Right kidney (tissue), 1 donor: Measurements from ENCODE around the gene CPVL.

Experiments used
- DNase-seq: peaks from one replicate; pipeline ENCODE4 v3.0.0-alpha.2; 2016

The CPVL gene

GRCh38 chr7:29158795-29159423 lies 12.6 kb upstream of the CPVL start:
- DNase-seq, result no peak

GRCh38 chr7:29156907-29157452 lies 10.6 kb upstream of the CPVL start:
- DNase-seq, result no peak

- DNase-seq, result no peak
Measured at GRCh38 chr7:29154076-29154475, 7.7 kb upstream of the CPVL start.

- no peak for DNase-seq
Measured at GRCh38 chr7:29150856-29151255, 4.5 kb upstream of the CPVL start.

- DNase-seq, result no peak
Measured at GRCh38 chr7:29149036-29149435, 2.7 kb upstream of the CPVL start.

- DNase-seq, result no peak
Measured at GRCh38 chr7:29147821-29148220, 1.5 kb upstream of the CPVL start.

GRCh38 chr7:29146888-29147609 lies 712 bp upstream of the CPVL start:
- peak; percentile 54 for DNase-seq

GRCh38 chr7:29145553-29146056 lies 732 bp downstream of the CPVL start:
- no peak for DNase-seq

- DNase-seq, result no peak
Measured at GRCh38 chr7:29143751-29144150, 2.6 kb downstream of the CPVL start.

- DNase-seq, result no peak
Measured at GRCh38 chr7:29142021-29142727, 4.2 kb downstream of the CPVL start.

GRCh38 chr7:29140873-29141468 lies 5.4 kb downstream of the CPVL start:
- DNase-seq, result no peak

- no peak for DNase-seq
Measured at GRCh38 chr7:29139796-29140195, 6.5 kb downstream of the CPVL start.

GRCh38 chr7:29139191-29139590 lies 7.1 kb downstream of the CPVL start:
- DNase-seq, result no peak

- DNase-seq, result no peak
Measured at GRCh38 chr7:29138588-29138987, 7.7 kb downstream of the CPVL start.

- DNase-seq, result no peak
Measured at GRCh38 chr7:29135846-29136245, 10.5 kb downstream of the CPVL start.

- DNase-seq, result no peak
Measured at GRCh38 chr7:29132980-29133379, 13.4 kb downstream of the CPVL start.

GRCh38 chr7:29131678-29132077 lies 14.7 kb downstream of the CPVL start:
- no peak for DNase-seq

GRCh38 chr7:29130096-29130495 lies 16.2 kb downstream of the CPVL start:
- DNase-seq, result no peak

- no peak for DNase-seq
Measured at GRCh38 chr7:29127527-29127926, 18.8 kb downstream of the CPVL start.

- DNase-seq, result no peak
Measured at GRCh38 chr7:29126804-29127203, 19.5 kb downstream of the CPVL start.

- DNase-seq, result no peak
Measured at GRCh38 chr7:29123626-29124190, 22.6 kb downstream of the CPVL start.

- no peak for DNase-seq
Measured at GRCh38 chr7:29122759-29123158, 23.6 kb downstream of the CPVL start.
